Muscle of leg (tissue), 11 donors: ENCODE data around the gene GAMT. TPM values are rescaled to one million over a fixed set of nuclear protein-coding genes. Genes with fewer than 3 reads are reported as not detected.
A peak's percentile ranks its signal among the peaks of the same experiment; 100 is the strongest.

ENCODE experiments used
- DNase-seq: peaks from one replicate; pipeline ENCODE4 v3.0.0; 2013
- H3K27ac ChIP-seq: one replicate; pipeline ENCODE4 v1.5.1; 2013; ENCODE audit warnings: mild to moderate bottlenecking, low read length, control low read depth
- H3K27me3 ChIP-seq: one replicate; pipeline ENCODE4 v1.6.1; 2013; ENCODE audit warnings: low read length; ENCODE audit not compliant: control insufficient read depth, insufficient read depth
- H3K36me3 ChIP-seq: one replicate; pipeline ENCODE4 v1.6.1; 2013; ENCODE audit warnings: low read length; ENCODE audit not compliant: control insufficient read depth, insufficient read depth
- H3K4me1 ChIP-seq: one replicate; pipeline ENCODE4 v1.6.1; 2013; ENCODE audit warnings: low read length; ENCODE audit not compliant: control insufficient read depth, insufficient read depth
- H3K4me3 ChIP-seq: one replicate; pipeline ENCODE4 v1.5.1; 2013; ENCODE audit warnings: low read length, control low read depth
- H3K9me3 ChIP-seq: replicated peaks from 2 replicates; pipeline ENCODE4 v1.6.1; 2013; ENCODE audit warnings: low read depth, low read length; ENCODE audit not compliant: control insufficient read depth
- WGBS: methylation state at CpG from one replicate; pipeline ENCODE4 v1.1.5; 2013; ENCODE audit warnings: missing lambda C conversion rate; ENCODE audit not compliant: insufficient coverage; 5-methylcytosine and 5-hydroxymethylcytosine counted together
- polyA plus RNA-seq, 8 donors: library from polyadenylated mRNA; unstranded; fragments of 120-200 nt; gene quantifications; one replicate each; pipeline versions ENCODE4 v1.2.1 to v1.2.3, GENCODE V29; 2013; ENCODE audit warnings: inconsistent platforms in 1 of 8, low replicate concordance in 1 of 8; ENCODE audit not compliant: insufficient read length in 8 of 8, insufficient read depth in 1 of 8
- total RNA-seq: library from RNA; stranded (reverse); fragments of 120-200 nt; gene quantifications from one replicate; pipeline ENCODE4 v1.2.4, GENCODE V29; 2013

The GAMT gene
- total and polyA plus RNA-seq, 9 donors: 115 to 232 (median 199) TPM

GRCh38 chr19:1426736-1427135, 25.4 kb upstream of the GAMT start:
- WGBS: 88% methylated on average over 2 of the region's 9 CpGs
- Histone ChIP-seq H3K4me3 (no peak overlapping the region), H3K4me1 (peaks cover 6% of the 10 kb centered on the region), H3K9me3 (no peaks in the 10 kb centered on the region), H3K27me3 (no peaks in the 10 kb centered on the region), H3K36me3 (peaks cover 83% of the 10 kb centered on the region), H3K27ac (no peak overlapping the region)
- DNase-seq: no peak

DNA sequence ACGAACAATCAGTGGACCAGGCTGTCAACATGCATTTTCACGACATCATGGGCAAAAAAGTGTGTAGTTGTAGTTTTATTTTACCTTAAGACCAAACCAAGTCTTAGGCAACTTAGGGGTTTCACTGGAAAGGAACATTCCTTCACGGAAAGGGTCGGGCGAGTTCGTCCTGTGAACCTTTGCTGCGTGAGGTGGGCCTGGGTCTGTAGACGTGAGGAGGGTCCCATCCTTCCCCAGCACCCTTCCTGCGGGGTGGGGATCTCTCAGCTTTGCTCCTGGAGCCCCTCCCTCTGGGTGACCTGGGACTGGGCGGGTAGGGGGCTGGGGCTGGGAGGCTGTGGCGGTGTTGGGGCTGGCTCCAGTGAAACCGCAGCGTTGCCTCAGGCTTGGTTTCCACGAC, 24.6 kb upstream of the GAMT start:
- no peak overlapping the region for H3K27ac ChIP-seq
- H3K36me3 ChIP-seq: peaks cover 86% of the 10 kb centered on the region
- H3K4me1 ChIP-seq: peaks cover 8% of the 10 kb centered on the region
- no peak for DNase-seq
- 90% methylated on average over 6 of the region's 14 CpGs for WGBS
- H3K4me3 ChIP-seq: no peak overlapping the region
- H3K9me3 ChIP-seq: no peaks in the 10 kb centered on the region
- no peaks in the 10 kb centered on the region for H3K27me3 ChIP-seq

DNA sequence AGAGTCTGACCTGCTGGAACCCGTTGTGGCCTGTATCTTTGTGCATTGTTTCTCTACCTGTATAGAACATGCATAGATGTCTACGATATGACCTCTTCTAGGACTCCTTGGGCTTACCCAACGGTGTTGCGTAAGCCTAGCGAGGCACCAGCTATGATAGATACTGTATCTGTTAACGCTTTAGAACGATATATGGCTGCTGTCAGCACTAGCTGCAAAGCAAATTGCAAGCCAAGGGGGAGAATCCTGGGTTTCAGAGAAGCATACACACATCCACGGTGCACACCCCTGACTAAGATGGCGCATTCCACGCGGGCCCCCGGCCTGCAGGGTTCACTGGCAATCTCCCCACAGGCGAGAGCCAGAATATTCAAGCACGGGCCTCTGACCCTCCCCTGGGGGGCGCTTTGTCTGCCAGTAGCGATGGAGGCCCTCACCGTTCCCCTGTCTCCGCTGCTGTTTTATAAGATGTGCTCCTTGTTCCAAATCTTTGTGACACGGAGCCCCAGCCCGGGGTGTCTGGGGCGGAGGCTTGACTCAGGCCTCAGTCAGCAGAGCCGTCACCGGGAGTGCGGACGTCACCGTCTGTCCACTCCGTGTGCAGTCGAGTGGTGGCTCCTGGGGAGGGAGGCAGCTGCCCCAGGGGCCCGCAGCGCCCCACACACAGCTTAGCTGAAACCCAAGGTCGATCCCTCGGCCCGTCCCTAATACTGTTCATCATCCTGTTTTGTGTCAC, 23.9 kb upstream of the GAMT start:
- WGBS: 70% methylated on average over 28 of the region's 33 CpGs
- Histone ChIP-seq H3K27ac (no peak overlapping the region), H3K36me3 (peaks cover 89% of the 10 kb centered on the region), H3K27me3 (no peaks in the 10 kb centered on the region), H3K9me3 (no peaks in the 10 kb centered on the region), H3K4me1 (peaks cover 8% of the 10 kb centered on the region), H3K4me3 (no peak overlapping the region)
- peak; percentile 54 for DNase-seq

DNA sequence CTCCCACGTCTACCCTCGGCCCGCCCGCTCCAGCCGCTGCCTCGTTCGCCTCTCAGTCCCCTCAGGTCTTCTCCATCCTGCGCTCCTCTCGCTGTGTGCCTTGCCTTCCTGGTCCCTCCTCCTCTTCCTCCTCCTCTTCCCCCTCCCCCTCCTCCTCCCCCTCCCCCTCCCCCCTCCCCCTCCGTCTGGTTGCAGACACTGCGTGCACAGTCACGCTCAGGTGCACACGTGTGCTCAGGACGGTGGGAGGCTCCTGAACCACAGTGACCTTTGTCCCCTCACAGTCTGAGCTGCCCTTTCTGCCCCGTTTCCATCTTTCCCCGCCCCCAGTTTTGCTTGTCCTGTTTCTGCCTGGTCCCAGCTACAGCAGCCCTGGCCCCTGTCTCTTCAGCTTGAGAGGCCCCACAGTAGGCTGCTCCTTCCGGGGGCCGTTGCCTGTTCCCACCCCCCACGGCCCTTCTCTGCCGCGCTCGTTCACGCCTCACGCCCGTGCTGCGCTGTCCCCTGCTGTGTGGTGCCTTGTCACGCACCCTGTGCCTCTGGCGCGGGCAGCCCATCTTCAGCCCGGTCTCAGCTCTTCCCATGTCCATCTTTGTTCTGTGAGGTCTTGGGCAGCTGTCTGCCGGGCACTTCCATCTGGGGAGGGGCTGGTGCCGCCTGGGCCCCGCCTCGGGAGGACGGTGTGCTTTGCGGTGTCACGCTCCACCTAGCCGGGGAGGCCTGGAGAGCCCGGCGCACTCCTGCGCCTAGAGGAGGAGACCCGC, 23.0 kb upstream of the GAMT start:
- 75% methylated on average over 26 of the region's 42 CpGs for WGBS
- no peak for DNase-seq
- Histone ChIP-seq H3K4me1 (peaks cover 8% of the 10 kb centered on the region), H3K4me3 (no peak overlapping the region), H3K27ac (no peak overlapping the region), H3K9me3 (no peaks in the 10 kb centered on the region), H3K27me3 (no peaks in the 10 kb centered on the region), H3K36me3 (peaks cover 84% of the 10 kb centered on the region)

DNA sequence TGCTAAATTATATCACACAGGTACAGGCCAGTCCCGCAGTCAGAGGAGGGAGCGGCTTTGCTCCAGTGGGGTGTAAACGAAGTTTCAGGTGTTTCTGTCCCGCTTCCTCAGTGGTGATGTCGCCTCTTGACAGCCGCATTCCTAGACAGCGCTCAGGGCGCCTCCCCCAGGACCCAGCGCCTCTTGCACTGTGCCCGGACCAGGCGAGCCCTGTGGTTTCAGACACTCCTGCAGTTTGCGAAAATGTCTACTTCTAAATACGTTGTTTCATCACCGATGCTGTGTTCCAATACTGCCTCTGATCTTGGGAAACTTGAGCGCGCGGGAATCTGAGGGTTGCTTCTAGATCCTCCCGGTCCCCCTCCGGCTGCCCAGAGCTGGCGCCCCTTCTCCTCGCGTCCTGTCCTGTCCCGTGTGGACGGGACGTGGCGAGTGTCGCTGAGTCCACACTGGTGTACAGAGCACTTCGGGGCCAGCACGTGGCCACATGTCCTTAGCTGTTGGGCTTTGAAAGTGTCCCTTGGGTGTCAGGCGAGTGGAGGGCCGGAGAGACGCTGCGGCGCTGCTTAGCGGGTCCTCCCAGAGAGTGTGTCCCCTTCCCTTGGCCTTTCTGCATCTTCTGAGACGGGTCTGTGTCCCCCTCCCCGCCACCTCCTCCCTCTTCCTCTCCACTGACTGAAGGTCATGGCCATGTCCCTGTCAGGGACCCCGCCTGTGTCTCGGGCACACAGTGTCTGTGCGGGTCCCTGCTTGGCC, 22.3 kb upstream of the GAMT start:
- peaks cover 8% of the 10 kb centered on the region for H3K4me1 ChIP-seq
- WGBS: 90% methylated on average over 31 of the region's 40 CpGs
- H3K36me3 ChIP-seq: peaks cover 85% of the 10 kb centered on the region
- no peaks in the 10 kb centered on the region for H3K9me3 ChIP-seq
- H3K27me3 ChIP-seq: no peaks in the 10 kb centered on the region
- no peak overlapping the region for H3K4me3 ChIP-seq
- no peak overlapping the region for H3K27ac ChIP-seq
- no peak for DNase-seq

GRCh38 chr19:1422943-1423342, 21.6 kb upstream of the GAMT start:
- DNase-seq: no peak
- Histone ChIP-seq H3K27ac (no peak overlapping the region), H3K27me3 (no peaks in the 10 kb centered on the region), H3K4me1 (peaks cover 8% of the 10 kb centered on the region), H3K36me3 (peaks cover 84% of the 10 kb centered on the region), H3K4me3 (no peak overlapping the region), H3K9me3 (no peaks in the 10 kb centered on the region)
- 87% methylated on average over 19 of the region's 24 CpGs for WGBS

- no peak overlapping the region for H3K4me3 ChIP-seq
- H3K27me3 ChIP-seq: no peaks in the 10 kb centered on the region
- H3K9me3 ChIP-seq: no peaks in the 10 kb centered on the region
- no peak overlapping the region for H3K27ac ChIP-seq
- peaks cover 84% of the 10 kb centered on the region for H3K36me3 ChIP-seq
- 53% methylated on average over 15 of the region's 16 CpGs for WGBS
- H3K4me1 ChIP-seq: peaks cover 11% of the 10 kb centered on the region
- DNase-seq: no peak
Measured at GRCh38 chr19:1422360-1422759, 21.0 kb upstream of the GAMT start.

DNA sequence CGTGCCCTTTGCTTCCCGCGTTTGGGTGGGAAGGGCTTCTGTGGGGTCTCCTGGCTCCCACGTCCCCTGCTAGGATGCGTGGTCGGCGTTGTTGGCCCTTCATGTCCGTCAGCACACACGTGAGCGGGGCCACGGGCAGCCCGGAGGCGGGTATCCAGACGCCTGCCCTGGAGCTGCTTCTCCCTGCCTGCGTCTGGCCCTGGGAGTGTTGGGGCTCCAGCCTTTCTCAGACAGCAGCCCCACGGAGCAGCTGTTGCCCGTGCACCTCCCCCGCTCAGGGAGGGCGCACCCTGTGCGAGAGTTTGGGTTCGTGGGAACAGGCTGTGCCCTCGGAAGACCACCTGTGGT, 20.6 kb upstream of the GAMT start:
- 77% methylated on average over 22 of the region's 22 CpGs for WGBS
- H3K27ac ChIP-seq: peak overlapping the region; percentile 20

GRCh38 chr19:1421218-1421957, 20.0 kb upstream of the GAMT start:
- Histone ChIP-seq H3K36me3 (peaks cover 77% of the 10 kb centered on the region), H3K27ac (peak overlapping the region; percentile 20), H3K4me3 (no peak overlapping the region), H3K4me1 (peaks cover 21% of the 10 kb centered on the region), H3K27me3 (no peaks in the 10 kb centered on the region), H3K9me3 (no peaks in the 10 kb centered on the region)
- no peak for DNase-seq
- 91% methylated on average over 35 of the region's 37 CpGs for WGBS

More for the DNA sequence above, 20.6 kb upstream of the GAMT start:
- H3K36me3 ChIP-seq: peaks cover 83% of the 10 kb centered on the region
- H3K27me3 ChIP-seq: no peaks in the 10 kb centered on the region
- H3K4me3 ChIP-seq: no peak overlapping the region
- peaks cover 15% of the 10 kb centered on the region for H3K4me1 ChIP-seq
- no peaks in the 10 kb centered on the region for H3K9me3 ChIP-seq
- DNase-seq: no peak
